ENCODE data around the gene MAD1L1.

GRCh38 chr7:1995426-1995825 lies 237.3 kb downstream of the MAD1L1 start:
- TF ChIP-seq, protein P1, sequence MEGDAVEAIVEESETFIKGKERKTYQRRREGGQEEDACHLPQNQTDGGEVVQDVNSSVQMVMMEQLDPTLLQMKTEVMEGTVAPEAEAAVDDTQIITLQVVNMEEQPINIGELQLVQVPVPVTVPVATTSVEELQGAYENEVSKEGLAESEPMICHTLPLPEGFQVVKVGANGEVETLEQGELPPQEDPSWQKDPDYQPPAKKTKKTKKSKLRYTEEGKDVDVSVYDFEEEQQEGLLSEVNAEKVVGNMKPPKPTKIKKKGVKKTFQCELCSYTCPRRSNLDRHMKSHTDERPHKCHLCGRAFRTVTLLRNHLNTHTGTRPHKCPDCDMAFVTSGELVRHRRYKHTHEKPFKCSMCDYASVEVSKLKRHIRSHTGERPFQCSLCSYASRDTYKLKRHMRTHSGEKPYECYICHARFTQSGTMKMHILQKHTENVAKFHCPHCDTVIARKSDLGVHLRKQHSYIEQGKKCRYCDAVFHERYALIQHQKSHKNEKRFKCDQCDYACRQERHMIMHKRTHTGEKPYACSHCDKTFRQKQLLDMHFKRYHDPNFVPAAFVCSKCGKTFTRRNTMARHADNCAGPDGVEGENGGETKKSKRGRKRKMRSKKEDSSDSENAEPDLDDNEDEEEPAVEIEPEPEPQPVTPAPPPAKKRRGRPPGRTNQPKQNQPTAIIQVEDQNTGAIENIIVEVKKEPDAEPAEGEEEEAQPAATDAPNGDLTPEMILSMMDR (IDR thresholded peaks at IDR 0.05; ENCODE audit: insufficient read depth, low read length, poor library complexity, severe bottlenecking), result no peak
- no peak for TF ChIP-seq EZH2phosphoT487 (conservative IDR thresholded peaks at IDR 0.05; ENCODE audit: low read length)
